B cell (primary cell): ENCODE results near the gene PMPCA. TPM values are rescaled to one million over a fixed set of nuclear protein-coding genes. Genes with fewer than 3 reads are reported as not detected.

ENCODE experiments used
- ATAC-seq: fragments of 200-7000 bp; cut with Tn5 transposase; one replicate; pipeline ENCODE4 v1.10.0; 2021; ENCODE audit warnings: low read depth, mild to moderate bottlenecking, moderate number of reproducible peaks, moderate library complexity
- CTCF ChIA-PET: fragments of 350-600 bp; sonication (Branson Sonifier 250); formaldehyde crosslinking; loops from one replicate; lab custom pipeline; 2021; ENCODE audit warnings: antibody characterized with exemption, inconsistent platforms; lab: Charles Lee
- POLR2A ChIA-PET: fragments of 350-600 bp; sonication (Branson Sonifier 250); formaldehyde crosslinking; loops from one replicate; lab custom pipeline; 2021; ENCODE audit warnings: antibody characterized with exemption; lab: Charles Lee
- DNase-seq: peaks from one replicate; pipeline ENCODE4 v3.0.0; 2013
- H2AFZ ChIP-seq: 2 replicates; pipeline ENCODE4 v1.6.1; 2012; ENCODE audit warnings: mild to moderate bottlenecking, low read depth, low read length; ENCODE audit not compliant: insufficient read depth, poor library complexity, severe bottlenecking
- H3K27ac ChIP-seq, 2 donors: 1 replicate in 1 of 2; 2 replicates in 1 of 2; pipeline ENCODE4 v1.5.1; 2012 to 2013; ENCODE audit warnings: low read length in 2 of 2, mild to moderate bottlenecking in 2 of 2, moderate library complexity in 1 of 2
- H3K27me3 ChIP-seq, 4 experiments: fragments of 200-600 bp in 1 of 4; sonication (generic) in 1 of 4; replicated peaks in 1 of 4; 1 replicate in 2 of 4; 2 replicates in 2 of 4; pipeline versions ENCODE4 v1.6.1 to v1.7.0; 2013 to 2016; ENCODE audit warnings: low read length in 3 of 4, mild to moderate bottlenecking in 2 of 4, mixed read lengths in 1 of 4, moderate library complexity in 1 of 4; ENCODE audit not compliant: insufficient read depth in 4 of 4, control insufficient read depth in 3 of 4; ENCODE audit errors: control extremely low read depth in 1 of 4
- H3K36me3 ChIP-seq, 2 experiments: replicated peaks in 1 of 2; 1 replicate in 1 of 2; 2 replicates in 1 of 2; pipeline versions ENCODE4 v1.6.1 to v1.7.1; 2013; ENCODE audit warnings: low read length in 1 of 2; ENCODE audit not compliant: insufficient read depth in 2 of 2, control insufficient read depth in 1 of 2; ENCODE audit errors: control extremely low read depth in 1 of 2, extremely low read depth in 1 of 2
- H3K4me1 ChIP-seq, 2 donors: fragments of 200-600 bp in 1 of 2; sonication (generic) in 1 of 2; 1 replicate in 1 of 2; 2 replicates in 1 of 2; pipeline versions ENCODE4 v1.5.1 to v1.6.1; 2013 to 2017; ENCODE audit warnings: low read length in 2 of 2; ENCODE audit not compliant: control insufficient read depth in 2 of 2, insufficient read depth in 2 of 2
- H3K4me2 ChIP-seq: replicated peaks from 2 replicates; pipeline ENCODE3; 2012; ENCODE audit warnings: mild to moderate bottlenecking, low read depth, low read length; ENCODE audit not compliant: poor library complexity, severe bottlenecking
- H3K4me3 ChIP-seq, 5 experiments: fragments of 200-600 bp in 1 of 5; sonication (generic) in 1 of 5; 1 replicate in 3 of 5; 2 replicates in 2 of 5; pipeline versions ENCODE4 v1.5.1 to v1.7.0; 2011 to 2016; ENCODE audit warnings: low read length in 4 of 5, mild to moderate bottlenecking in 4 of 5, low read depth in 2 of 5, control low read depth in 1 of 5, moderate library complexity in 1 of 5; ENCODE audit not compliant: insufficient read depth in 1 of 5; ENCODE audit errors: control extremely low read depth in 1 of 5, extremely low read depth in 1 of 5
- H3K79me2 ChIP-seq: fragments of 200-600 bp; sonication (generic); one replicate; pipeline ENCODE4 v1.6.0; 2016; ENCODE audit warnings: low read length; ENCODE audit not compliant: control insufficient read depth, insufficient read depth
- H3K9ac ChIP-seq: fragments of 200-600 bp; sonication (generic); 2 replicates; pipeline ENCODE4 v1.6.1; 2017; ENCODE audit warnings: mild to moderate bottlenecking, low read length, moderate library complexity
- H3K9me3 ChIP-seq, 3 donors: one replicate each; pipeline versions ENCODE4 v1.6.1 to v1.7.1; 2013; ENCODE audit warnings: low read length in 2 of 3; ENCODE audit not compliant: control insufficient read depth in 2 of 3, insufficient read depth in 1 of 3; ENCODE audit errors: control extremely low read depth in 1 of 3
- H4K20me1 ChIP-seq: 2 replicates; pipeline ENCODE4 v1.6.0; 2012; ENCODE audit warnings: mild to moderate bottlenecking, low read length; ENCODE audit not compliant: insufficient read depth, control insufficient read depth, poor library complexity, severe bottlenecking
- H3K27ac Mint-ChIP-seq: one replicate; pipeline ENCODE4 v1.8.0; 2021; ENCODE audit warnings: mixed read lengths
- H3K27me3 Mint-ChIP-seq: one replicate; pipeline ENCODE4 v1.8.0; 2021; ENCODE audit warnings: mixed read lengths
- H3K4me1 Mint-ChIP-seq: one replicate; pipeline ENCODE4 v1.8.0; 2021; ENCODE audit warnings: mixed read lengths
- H3K4me3 Mint-ChIP-seq: one replicate; pipeline ENCODE4 v1.8.0; 2021; ENCODE audit warnings: mixed read lengths
- H3K9me3 Mint-ChIP-seq: one replicate; pipeline ENCODE4 v1.8.0; 2022; ENCODE audit warnings: mixed read lengths; ENCODE audit not compliant: insufficient read depth
- CTCF ChIP-seq: fragments of 200-600 bp; IDR thresholded peaks from one replicate; pipeline ENCODE4 v1.8.0; 2022; ENCODE audit warnings: antibody characterized with exemption, mild to moderate bottlenecking
- EZH2 ChIP-seq: IDR thresholded peaks from 2 replicates; pipeline ENCODE4 v1.6.1; 2012; ENCODE audit warnings: borderline replicate concordance, low read depth, mild to moderate bottlenecking, moderate library complexity, low read length; ENCODE audit not compliant: insufficient read depth, poor library complexity, severe bottlenecking
- WGBS: methylation state at CpG from one replicate; pipeline ENCODE4 v1.1.5; 2013; ENCODE audit warnings: missing lambda C conversion rate; ENCODE audit not compliant: insufficient coverage; 5-methylcytosine and 5-hydroxymethylcytosine counted together
- intact Hi-C: fragments of 100-400 bp; cut with micrococcal nuclease; formaldehyde crosslinking; loops from one replicate; pipeline ENCODE4 v1.10.0; 2022
- polyA plus RNA-seq: library from polyadenylated mRNA; depleted of rRNA; stranded (reverse); fragments of >200 nt; gene quantifications from 2 replicates; pipeline ENCODE4 v1.2.3, GENCODE V29; 2012
- total RNA-seq, 2 donors: library from RNA; stranded (reverse); fragments of 120-200 nt in 1 of 2; gene quantifications; 1 replicate in 1 of 2; 2 replicates in 1 of 2; pipeline versions ENCODE4 v1.2.3 to v1.2.4, GENCODE V29; 2013 to 2022

The PMPCA gene
- total and polyA plus RNA-seq, 2 donors (not counting 1 experiment from before 2014, with no cell fraction given), result 64.4 to 72.2 TPM

DNA sequence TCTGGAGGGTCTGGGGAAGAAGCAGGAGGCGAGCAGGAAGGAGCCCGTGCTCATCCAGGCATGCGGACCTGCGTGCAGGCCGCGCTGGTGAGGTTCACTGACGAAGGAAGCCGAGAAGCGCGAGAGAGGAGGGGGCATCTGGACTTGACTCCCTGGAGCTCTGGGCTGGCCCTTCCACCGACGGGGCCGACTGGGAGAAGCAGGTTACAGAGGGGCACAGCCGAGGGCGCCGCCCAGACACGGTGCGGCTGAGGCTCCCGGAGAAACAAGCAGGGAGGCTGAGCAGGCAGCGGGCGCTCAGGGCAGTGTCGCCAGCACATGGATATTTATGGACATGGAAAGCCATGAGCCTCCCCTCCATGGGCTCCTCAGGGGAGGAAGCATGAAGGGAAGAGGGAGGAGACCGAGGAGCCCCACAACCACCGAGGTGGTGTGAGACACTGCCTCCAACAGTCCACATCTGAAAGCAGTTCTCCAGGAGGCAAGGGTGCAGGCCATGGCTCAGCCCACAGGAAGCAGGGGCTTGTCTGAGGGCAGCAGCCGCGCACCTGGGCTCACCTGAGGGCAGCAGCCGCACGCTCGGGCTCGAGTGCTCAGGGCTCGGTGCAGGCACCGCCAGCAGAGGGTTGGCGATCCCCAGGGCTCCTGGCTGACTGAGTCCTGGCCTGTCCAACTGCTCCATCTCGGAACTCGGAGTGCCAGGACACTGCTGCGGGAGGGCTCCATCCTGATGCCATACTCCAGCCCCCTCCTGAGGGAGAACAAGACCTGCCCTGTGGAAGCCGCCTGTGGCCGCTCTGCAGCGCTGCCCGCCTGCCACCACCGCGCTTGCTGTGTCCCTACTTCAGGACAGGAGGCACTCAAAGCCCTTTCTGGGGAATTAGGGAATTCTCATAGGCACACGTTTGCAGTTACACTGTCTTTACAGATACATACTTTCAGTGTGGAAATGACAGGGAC is 44.9 kb downstream of the PMPCA start:
- peaks cover 24% of the 10 kb centered on the region for H3K79me2 ChIP-seq
- no peaks in the 10 kb centered on the region for H3K9me3 ChIP-seq
- ATAC-seq (no peak), DNase-seq (no peak)
- Mint-ChIP-seq H3K4me1 (no peaks in the 10 kb centered on the region), H3K27me3 (no peaks in the 10 kb centered on the region), H3K9me3 (no peaks in the 10 kb centered on the region), H3K27ac (no peak overlapping the region), H3K4me3 (no peak overlapping the region)
- H2AFZ ChIP-seq, result no peak overlapping the region
- H3K4me2 ChIP-seq, result no peak overlapping the region
- intact Hi-C loops, result no loop called here
- H3K27ac ChIP-seq, result no peak overlapping the region
- ChIA-PET CTCF (no interaction called here), POLR2A (no interaction called here)
- peaks cover 0 to 82% of the 10 kb centered on the region in 2 experiments for H3K36me3 ChIP-seq
- 96% methylated on average over 43 of the region's 43 CpGs for WGBS
- TF ChIP-seq EZH2, result no peak
- TF ChIP-seq CTCF, result no peak
- H3K9ac ChIP-seq, result no peak overlapping the region
- peaks cover 20% of the 10 kb centered on the region for H4K20me1 ChIP-seq
- no peaks in the 10 kb centered on the region for H3K27me3 ChIP-seq
- H3K4me3 ChIP-seq, result no peak overlapping the region
- no peaks in the 10 kb centered on the region for H3K4me1 ChIP-seq

DNA sequence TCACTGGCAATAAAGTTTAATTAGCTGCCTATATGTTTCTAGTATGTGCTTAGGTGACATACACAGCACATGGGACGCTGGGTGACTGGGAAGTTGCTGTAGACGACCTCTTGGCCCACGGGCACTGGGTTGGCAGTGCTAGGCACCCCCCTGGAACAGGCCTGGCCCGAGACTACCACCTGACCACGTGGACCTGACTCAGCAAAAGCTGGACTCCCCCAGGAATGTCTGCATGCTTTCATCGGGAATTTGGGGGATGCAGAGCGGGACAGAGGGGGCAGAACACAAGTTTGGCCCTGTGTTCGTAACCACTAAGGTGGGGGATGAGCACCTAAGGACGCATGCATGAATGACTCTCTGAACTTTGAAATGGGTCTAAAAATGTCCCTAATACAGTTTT is 45.8 kb downstream of the PMPCA start:
- TF ChIP-seq EZH2 (no peak), CTCF (no peak)
- no peaks in the 10 kb centered on the region for H3K27me3 ChIP-seq
- H4K20me1 ChIP-seq, result peaks cover 11% of the 10 kb centered on the region
- Mint-ChIP-seq H3K9me3 (no peaks in the 10 kb centered on the region), H3K4me3 (no peak overlapping the region), H3K4me1 (no peaks in the 10 kb centered on the region), H3K27me3 (no peaks in the 10 kb centered on the region), H3K27ac (no peak overlapping the region)
- no peaks in the 10 kb centered on the region for H3K4me1 ChIP-seq
- H3K4me3 ChIP-seq, result no peak overlapping the region
- WGBS, result 95% methylated on average over 9 of the region's 9 CpGs
- H3K9ac ChIP-seq, result no peak overlapping the region
- H3K36me3 ChIP-seq, result peaks cover 0 to 80% of the 10 kb centered on the region in 2 experiments
- H3K9me3 ChIP-seq, result no peaks in the 10 kb centered on the region
- ChIA-PET POLR2A (no interaction called here), CTCF (no interaction called here)
- H3K4me2 ChIP-seq, result no peak overlapping the region
- DNase-seq (no peak), ATAC-seq (no peak)
- H2AFZ ChIP-seq, result no peak overlapping the region
- intact Hi-C loops, result no loop called here
- peaks cover 18% of the 10 kb centered on the region for H3K79me2 ChIP-seq
- no peak overlapping the region for H3K27ac ChIP-seq
